Esophagus mucosa (tissue), 1 donor: Measurements from ENCODE around the gene TMEM238L. TPM values are rescaled to one million over a fixed set of nuclear protein-coding genes. Genes with fewer than 3 reads are reported as not detected.

Source experiments
- ATAC-seq: fragments of 200-7000 bp; cut with Tn5 transposase; one replicate; pipeline ENCODE4 v1.9.1; 2020
- total RNA-seq: library from RNA; stranded (reverse); gene quantifications from one replicate; pipeline ENCODE4 v1.2.4, GENCODE V29; 2023
- donor health status: DM: yes; HTN: yes; CAD: no.

The TMEM238L gene
- total RNA-seq, 1 donor from 2014 or later = 2.3 TPM

DNA sequence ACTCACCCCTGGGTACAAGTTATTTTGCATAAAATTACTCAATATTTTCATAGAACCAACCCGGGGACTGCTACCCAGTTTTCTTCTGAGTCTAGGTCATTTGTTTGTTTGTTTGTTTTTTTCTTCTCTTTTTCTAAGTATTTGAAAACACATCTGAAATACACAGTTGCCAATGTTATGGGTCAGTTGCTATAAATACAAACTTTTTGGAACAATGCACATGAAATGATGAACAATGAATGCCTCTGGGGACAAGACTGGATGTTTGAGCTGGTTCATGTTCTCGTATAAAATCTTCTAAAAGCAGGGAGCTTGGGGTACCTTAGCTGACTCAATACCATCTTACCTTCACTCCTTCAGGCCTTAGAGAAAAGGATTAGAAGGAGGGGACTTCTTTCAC is 30.5 kb downstream of the TMEM238L start:
- no peak for ATAC-seq

DNA sequence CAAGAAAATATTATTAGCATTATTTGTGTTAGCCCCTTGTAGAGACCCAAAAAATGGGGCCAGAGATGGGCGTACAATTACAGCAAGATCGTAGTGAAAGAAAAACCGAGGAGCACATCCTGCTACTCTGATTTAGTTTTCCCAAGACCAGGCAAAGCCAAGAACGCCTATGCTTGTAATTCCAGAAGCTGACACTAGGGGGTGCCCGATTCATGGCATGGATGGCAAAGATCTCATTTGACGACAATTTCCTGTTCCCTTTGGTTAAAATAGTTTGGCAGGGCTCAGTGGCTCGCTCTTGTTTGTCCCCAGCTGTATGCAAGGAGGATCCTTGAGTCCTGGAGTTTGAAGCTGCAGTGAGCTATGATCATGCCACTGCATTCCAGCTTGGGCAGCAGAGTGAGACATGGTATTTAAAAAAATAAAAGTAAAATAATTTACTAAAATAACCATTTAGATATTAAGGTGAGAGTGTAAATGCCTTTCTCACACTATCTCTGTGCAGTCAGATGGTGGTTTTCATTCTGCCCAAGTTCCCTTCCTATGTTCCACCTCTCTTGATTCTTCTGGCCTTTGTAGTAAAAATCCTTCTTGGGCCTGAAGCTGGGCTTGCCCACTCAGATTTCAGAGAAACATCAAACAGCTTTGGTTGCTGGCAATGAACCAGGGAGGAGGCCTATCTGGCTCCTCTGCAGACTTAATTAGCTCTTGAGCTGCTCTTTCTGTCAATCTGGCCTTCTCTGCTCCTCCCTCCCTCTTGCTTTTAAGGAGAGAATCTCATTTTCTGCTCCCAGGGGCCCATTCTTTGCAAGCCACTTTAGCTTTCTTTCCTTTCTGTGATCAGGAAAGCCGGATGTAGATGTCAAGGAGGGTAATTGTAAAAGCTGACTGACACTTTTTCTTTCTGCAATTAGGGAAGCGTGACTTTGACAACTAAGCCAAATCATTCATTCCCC is 31.2 kb downstream of the TMEM238L start:
- ATAC-seq = peak; percentile 67

DNA sequence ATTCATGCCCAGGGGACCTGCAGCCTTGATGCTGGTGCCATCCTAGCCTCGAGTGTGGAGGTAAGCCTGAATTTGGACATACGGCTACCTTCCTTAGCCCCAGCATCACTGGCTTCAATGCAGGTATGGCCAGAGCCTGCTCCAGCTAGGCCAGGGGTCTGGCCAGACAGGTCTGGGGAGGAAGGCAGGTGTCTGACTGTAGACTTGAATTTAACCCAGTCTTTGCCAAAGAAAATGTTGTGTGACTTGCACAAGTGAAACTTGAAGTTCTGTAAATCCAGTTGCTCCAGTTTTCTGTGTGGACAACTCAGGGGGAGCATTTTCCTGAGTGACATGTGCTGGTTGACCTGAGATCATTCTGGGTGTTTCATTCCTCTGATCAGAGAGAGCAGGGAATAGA is 32.8 kb downstream of the TMEM238L start:
- ATAC-seq = peak; percentile 63

DNA sequence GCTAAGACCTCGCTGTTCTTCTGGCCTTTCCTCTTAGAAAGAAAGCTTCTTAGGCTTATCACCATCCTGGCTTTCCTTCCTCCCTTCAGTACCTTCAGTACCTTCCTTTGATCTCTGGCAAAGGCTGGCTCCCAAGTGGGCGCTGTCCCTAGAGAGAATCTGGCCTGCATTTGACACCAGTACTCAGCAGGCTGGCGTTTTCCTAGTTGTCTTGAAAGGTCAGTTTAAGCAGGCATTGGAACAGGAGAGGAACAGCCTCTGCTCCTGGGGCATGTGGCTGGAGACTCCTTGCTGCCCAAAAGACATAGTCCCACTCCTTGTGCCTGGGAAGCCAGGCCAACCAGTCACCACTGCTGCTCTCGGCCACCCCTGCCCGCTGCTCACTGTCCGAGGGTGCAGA is 34.1 kb downstream of the TMEM238L start:
- ATAC-seq = no peak

DNA sequence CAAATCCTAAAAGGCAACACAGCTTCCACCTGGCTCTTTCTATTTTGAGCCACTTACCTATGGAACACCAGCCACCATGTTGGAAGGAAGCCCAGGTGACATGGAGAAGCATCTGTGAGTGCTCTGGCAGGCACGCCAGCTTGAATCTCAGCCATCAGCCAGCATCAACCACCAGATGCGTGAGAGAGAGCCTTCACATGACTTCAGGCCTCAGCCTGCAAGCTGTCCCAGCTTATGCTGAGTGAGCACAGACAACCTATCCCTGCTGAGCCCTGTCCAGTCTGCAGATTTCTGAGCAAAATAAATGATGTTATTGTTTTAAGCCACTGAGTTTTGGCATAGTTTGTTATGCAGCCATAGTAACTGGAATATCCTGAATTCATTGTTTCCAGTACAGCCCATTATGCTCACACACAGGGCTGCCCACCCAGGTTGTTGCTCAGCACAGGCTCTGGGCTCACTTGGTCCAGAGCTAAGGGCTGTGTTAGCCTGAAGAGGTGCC is 35.1 kb downstream of the TMEM238L start:
- peak; percentile 5 for ATAC-seq

DNA sequence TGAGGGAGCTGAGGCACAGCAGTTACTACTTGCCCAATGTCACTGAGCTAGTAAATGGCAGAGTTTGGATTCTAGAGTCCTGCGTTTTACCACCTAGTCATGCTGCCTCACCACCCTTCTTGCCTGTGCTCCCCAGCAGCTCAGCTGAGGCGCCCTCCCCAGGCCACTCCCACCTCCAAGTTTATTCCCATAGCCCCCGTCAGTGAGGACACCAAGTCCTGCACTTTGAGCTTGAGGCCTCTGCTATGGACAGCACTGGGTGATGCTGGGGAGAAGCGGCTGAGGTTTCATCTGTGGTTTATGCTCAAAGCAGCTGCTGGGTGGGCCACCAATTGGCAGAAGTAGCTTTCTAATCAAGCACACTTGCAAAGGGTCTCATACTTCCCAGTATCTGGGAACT is 36.7 kb downstream of the TMEM238L start:
- ATAC-seq = no peak

DNA sequence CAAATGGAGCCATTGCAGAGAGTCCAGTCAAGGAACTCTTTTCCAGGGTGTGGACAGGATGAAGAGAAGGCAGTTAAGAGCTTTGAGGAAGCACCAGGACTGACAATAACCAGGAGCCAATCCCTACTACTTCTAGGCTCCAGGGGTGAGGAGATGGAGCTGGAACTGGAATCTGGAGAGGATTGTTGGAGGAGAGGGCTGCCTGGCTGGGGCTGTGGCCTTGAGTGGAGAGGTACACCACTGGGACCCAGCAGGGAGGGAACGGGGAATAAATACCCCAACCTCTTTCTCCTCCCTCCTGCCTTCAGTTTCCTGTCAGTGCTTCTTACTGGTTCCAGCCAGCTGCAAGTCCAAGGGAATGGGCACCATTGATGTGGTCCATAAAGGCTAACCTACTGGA is 41.9 kb downstream of the TMEM238L start:
- ATAC-seq = no peak

DNA sequence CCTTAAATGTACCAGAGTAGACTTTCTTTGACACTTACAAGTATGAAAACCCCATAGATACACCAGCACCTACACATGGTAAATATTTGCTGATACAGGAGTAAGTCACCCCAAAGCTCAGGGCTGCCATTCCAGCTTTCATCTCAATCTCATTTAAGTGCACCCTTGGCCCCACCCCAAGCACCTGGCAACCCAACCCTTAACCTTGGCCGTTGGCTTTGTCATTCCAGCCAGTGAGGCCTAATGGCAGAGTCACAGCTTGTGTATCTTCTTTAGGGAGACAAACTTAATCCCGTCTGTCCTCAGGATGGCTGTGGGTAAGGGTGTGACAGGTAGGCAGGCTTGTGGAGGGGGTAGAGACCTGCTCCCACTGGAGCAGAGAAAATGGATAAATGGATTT is 42.6 kb downstream of the TMEM238L start:
- no peak for ATAC-seq

DNA sequence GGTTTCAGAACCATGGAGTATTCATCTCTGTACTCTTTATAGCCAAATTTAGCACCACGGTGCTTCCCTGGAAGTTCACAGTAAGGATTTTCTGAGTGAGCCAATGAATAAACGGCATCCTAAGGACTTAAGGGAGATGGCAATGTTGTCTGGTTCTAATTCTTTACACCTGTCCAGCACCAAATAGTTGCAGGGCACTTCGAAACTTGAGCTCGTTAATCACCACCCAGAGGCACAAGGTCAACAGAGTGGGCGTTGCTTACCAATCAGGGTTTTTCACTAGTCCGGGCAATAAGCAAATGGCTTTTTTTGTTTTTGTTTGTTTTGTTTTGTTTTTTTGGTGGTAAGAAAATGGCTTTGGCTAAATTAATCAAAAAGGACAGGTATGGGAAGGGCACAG is 45.8 kb downstream of the TMEM238L start:
- no peak for ATAC-seq

DNA sequence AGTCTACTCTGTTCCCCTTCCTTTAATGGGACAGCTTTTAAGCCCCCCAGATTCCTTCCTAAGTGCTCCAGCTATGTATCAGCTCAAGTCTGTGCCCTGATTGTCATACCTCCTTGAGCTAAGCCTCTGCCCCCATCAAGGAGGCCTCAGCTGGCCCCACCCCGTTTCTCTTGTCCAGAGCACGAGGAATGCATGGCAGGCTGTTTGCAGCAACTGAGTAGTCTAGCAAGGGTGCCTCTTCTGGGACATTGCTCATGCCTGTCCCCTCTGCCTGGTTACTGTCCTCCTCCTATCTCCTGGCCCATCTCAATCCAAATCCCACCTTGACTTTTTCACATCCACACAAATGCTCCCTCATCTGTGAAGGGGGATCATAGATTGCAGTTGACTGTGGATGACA is 46.3 kb downstream of the TMEM238L start:
- no peak for ATAC-seq

DNA sequence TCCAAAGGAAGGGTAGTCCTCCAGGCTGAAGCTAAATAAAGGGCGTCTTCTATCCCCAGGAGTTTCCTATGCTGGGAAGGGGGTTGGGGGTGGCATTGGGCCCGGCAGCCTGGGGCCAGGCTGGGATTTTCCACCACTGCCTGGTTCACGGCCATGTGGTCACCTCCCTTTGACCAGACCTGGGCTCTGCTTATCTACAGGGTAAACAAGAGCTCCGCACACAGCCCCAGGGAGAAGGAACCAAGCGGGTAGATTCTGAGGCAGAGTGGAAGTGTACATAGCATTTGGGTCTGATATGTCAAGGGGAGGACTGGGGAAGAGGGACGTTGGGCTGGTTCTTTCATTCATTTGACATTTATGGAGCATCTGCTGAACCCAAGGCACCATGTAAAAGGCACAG is 46.8 kb downstream of the TMEM238L start:
- no peak for ATAC-seq

DNA sequence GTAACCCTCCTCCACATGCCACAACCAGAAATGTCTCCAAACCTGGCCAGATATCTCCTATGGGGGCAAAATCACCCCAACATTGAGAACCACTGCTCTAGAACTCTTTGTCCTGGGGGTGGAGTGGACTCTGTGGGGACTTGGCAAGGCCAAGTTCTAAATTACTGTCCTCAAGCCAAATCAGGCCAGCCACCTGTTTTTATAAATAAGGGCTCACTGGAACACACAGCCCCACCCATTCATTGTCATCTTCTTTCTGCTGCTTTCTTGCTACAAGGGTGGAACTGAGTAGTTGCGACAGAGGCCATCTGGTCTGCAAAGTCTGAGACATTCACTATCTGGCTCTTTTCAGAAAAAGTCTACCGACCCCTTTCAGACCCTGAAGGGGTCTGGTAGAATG is 47.3 kb downstream of the TMEM238L start:
- ATAC-seq = no peak

DNA sequence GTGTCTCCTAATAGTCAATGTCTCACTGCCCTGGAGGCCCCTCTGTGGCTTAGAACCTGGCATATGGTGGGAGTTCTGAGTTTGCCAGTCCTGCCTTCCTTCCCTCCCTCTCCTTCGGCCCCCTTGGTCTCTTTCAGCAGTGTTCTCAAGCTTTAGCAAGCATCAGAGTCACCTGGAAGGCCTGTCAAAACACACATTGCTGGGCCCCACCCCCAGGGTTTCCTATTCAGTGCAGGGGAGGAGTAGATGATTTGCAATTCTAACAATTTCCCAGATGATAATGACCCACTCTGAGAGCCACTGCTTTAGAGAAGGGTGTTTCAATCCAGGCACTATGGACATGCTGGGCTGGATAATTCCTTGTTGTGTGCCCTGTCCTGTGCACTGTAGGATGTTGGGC is 47.7 kb downstream of the TMEM238L start:
- ATAC-seq = no peak

DNA sequence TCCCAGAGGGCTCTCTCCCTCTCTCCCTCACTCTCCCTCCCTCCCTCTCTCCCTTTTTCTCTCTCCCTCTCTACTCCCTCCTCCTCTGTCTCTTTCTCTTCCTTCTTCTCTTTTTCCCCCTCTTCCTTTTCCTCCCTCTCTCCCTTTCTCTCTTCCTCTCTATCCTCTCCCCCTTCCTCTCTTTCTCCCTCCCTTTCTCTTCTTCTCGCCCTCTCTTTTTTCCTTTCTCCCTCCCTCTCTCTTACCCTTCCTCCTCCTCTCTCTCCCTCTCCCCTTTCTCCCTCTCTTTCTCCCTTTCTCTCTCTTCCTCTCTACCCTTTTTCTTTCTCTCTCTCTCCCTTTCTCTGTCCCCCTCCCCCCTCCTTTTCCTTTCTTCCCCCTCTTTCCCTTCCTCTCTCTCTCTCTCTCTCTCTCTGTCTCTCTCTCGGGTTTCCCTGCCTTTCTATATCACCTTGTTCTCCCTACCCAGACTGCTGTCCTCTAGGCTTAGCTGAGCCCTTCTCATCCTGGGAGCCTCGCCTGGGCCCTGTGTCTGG is 48.2 kb downstream of the TMEM238L start:
- ATAC-seq = no peak

DNA sequence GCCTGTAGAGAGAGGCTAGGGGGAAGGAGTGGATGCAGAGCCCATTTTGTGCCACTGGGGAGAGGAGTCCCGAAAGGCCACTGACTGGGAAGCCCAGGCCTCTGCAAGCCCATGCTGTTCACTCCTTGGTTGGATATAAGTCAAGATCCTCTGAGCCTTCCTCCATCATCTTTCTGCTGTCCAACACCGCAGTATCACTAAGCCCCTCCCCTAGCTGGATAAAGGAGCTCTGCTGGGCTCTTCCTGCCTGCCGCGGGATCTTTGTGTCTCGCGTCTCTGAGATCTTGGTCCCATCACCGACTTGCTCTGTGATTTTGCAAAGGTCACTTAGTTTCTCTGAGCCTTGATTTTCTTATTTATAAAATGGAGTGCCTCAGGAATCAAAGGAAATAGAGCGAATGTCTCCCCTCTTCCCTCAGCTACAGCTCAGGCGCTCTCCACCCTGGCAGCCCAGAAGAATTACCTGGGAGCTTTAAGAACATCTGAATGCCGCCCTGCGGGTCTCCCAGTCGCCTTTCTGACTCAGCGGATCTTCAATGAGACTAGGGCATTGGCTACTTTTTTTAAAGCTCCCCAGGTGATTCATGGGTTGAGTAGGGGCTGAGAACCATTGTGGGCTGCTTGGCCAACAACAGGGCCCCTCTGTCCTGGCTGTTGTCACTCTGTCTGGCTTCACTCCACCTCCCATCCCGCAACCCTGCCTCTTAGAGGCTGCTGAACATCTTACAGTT is 48.9 kb downstream of the TMEM238L start:
- ATAC-seq = no peak

DNA sequence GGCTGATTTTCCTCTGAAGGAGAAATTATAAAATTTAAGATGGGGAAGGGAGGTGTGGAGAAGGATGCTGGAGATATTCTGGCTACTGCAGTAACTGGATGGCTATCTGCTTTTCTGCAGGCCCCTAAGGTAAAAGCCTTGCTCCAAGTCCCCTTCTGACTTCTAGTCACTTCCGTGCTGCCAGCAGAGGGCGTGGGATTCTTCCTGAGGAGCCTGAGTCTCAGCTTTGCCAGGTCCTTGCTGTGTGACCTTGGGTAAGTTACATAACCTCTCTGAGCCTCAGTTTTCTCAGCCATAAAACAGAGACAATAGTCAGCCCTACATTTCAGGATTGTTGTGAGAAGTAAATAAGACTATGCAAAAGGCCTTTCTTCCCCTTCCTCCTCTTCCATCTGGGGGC is 49.8 kb downstream of the TMEM238L start:
- ATAC-seq = peak; percentile 47

DNA sequence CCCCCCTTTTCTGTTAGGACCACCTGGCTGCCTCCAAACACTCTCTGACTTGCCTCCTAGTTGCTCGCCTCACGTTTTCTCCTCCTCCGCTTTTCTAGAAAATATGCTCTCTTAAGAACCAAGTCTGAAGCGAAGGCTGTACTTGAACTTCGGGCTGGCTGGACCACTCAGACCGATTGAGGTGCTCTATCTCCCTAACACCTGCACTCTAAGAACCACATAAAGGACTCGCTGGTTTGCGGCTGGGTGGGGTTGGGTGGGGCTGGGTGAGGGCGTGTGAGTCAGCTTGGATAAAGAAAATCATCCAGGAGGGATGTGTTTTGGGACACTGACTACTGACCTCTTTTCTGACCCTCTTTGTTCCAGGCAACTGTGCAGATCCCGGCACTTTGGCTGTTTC is 51.2 kb downstream of the TMEM238L start:
- ATAC-seq = no peak

DNA sequence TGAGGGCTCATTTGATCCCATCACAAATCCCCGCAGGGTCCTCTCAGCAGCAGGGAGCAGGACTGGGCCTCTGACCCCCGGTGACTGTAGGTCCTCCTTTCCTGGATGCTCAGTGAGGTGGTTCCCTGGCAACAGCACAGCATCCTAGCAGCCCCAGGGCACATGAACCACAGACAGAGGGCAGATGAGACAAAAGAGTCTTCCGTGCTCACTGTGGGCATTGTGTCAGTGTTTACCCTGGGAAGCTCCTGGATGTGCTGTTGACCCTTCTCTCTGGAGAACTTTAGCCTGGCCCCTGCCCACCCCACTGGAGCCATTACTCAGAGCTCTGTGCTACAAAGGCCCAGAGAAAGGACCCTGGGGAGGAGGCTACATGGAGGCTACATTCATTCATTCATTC is 52.3 kb downstream of the TMEM238L start:
- no peak for ATAC-seq

DNA sequence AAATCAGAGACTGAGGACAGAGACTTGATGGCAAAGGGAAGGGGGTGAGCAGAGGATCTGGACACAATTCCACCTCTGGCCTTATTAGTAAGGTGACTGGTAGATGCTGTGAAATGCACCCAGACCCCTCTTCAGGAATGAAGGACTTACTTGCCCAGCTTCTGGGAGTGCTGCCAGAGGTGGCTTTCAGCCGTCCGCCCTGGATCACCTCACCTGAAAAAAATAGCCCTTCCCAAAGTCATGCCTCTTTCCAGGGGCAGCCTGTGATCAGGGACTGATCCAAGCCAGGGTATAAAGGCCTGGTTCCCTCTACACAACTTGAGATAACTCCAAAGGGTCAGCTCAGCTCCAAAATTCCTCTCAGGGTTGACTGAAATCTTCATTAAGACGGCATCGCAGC is 53.7 kb downstream of the TMEM238L start:
- no peak for ATAC-seq

DNA sequence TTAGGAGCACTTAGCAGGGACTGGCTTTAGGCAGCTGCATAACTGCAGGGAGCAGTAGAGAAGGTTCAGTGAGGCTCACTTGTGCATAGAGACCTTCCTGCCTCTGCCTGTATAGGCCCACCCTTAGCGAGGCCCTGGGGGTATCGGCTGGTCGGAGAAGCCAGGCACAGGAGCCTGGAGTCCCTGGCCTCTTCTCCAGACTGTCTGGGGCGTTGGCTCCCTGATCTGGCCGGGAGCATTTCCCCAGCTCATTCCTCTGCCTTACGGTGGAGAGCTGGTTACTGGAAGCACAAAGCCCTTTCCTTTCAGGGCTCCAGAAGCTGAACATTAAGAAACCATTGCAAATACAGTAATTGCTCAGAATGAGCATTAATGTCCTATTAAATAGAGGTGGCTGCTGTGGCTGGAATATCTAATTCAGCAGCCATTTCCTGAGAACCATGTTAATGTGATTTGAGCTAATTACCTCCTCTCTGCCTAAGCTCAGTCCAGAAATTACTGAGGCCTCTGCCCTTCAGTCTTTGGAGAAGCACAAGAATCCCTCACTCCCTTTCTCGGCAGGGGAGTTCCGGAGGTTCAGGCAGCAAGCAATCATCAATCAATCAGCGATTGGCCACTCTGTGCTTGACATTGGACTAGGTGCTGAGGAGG is 55.2 kb downstream of the TMEM238L start:
- no peak for ATAC-seq

DNA sequence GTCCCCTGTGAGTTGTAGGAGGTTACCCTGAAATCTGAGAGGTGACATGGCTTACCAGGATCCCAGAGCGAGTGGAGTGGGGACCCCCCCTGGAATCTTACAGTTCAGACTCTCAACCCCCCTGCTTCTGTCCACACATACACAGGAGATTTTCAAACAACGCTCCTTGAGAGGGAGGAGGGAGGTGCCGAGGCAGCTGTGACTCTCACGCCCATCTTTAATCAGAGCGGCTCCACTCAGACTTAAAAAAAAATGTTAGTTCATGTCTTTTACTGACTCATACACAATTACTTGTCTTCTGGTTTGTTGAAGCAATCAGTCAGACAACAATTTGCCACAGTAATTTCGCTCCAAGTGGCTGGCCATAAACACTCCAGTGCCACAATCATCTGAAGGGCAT is 58.7 kb downstream of the TMEM238L start:
- peak; percentile 64 for ATAC-seq
